Measurements from ENCODE around the gene IMPG2. TPM values are rescaled to one million over a fixed set of nuclear protein-coding genes. Genes with fewer than 3 reads are reported as not detected.
"Not testable (repeated sequence)": the region's sequence is repeated elsewhere in the genome, so short reads cannot be mapped to it uniquely, and the experiment has no call there.

The IMPG2 gene
- total RNA-seq, 1 experiment from 2014 or later = 0.50 TPM

DNA sequence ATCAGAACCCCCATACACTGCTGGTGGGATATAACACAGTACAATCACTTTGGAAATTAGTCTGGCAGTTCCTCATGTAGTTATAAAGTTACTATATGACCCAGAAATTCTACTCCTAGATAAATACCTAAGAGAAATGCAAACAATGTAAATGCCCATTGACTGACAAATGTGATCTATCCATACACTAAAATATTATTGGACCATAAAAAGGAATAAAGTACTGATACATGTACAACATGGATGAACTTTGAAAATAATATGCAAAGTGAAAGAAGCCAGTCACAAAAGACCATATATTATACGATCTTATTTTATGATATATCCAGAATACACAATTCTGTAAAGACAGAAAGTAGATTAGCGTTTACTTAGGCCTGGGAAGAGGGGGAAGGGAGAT lies 7.8 kb downstream of the IMPG2 start:
- Mint-ChIP-seq H3K36me3 (ENCODE audit: insufficient read depth, unreplicated experiment) (no peaks in the 10 kb centered on the region), H3K27me3 (ENCODE audit: unreplicated experiment) (no peaks in the 10 kb centered on the region), H3K27ac (ENCODE audit: unreplicated experiment) (no peak overlapping the region), H3K9me3 (ENCODE audit: low read depth, unreplicated experiment) (peaks cover 6% of the 10 kb centered on the region), H3K4me1 (ENCODE audit: low read depth, unreplicated experiment) (no peaks in the 10 kb centered on the region), H3K4me3 (ENCODE audit: low read depth, unreplicated experiment) (no peak overlapping the region)
- intact Hi-C loops (cut with micrococcal nuclease; ENCODE audit: unreplicated experiment) = no loop called here
- no TSS peak for BruUV-seq (replicated peaks)
- CTCF ChIA-PET = no interaction called here
- TF ChIP-seq, protein P1, sequence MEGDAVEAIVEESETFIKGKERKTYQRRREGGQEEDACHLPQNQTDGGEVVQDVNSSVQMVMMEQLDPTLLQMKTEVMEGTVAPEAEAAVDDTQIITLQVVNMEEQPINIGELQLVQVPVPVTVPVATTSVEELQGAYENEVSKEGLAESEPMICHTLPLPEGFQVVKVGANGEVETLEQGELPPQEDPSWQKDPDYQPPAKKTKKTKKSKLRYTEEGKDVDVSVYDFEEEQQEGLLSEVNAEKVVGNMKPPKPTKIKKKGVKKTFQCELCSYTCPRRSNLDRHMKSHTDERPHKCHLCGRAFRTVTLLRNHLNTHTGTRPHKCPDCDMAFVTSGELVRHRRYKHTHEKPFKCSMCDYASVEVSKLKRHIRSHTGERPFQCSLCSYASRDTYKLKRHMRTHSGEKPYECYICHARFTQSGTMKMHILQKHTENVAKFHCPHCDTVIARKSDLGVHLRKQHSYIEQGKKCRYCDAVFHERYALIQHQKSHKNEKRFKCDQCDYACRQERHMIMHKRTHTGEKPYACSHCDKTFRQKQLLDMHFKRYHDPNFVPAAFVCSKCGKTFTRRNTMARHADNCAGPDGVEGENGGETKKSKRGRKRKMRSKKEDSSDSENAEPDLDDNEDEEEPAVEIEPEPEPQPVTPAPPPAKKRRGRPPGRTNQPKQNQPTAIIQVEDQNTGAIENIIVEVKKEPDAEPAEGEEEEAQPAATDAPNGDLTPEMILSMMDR (IDR thresholded peaks at IDR 0.05; ENCODE audit: unreplicated experiment) = no peak
- no peak for DNase-seq

DNA sequence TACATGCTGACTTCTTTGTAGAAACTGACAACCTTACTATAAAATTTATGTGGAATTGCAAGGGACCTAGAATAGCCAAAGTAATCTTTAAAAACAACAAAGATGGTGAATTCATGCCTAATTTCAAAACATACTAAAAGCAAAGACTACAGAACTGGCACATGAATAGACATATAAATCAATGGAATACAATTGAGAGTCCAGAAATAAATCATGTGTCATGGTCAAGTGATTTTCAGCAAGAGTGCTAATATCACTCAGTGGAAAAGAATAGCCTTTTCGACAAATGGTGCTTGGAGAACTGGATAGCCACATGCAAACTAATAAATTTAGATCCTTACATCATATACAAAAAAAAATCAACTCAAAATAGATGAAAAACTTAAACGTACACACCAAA lies 8.7 kb downstream of the IMPG2 start:
- CTCF ChIA-PET = no interaction called here
- no peaks in the 10 kb centered on the region for H3K4me1 Mint-ChIP-seq (ENCODE audit: low read depth, unreplicated experiment)
- intact Hi-C loops (cut with micrococcal nuclease; ENCODE audit: unreplicated experiment) = no loop called here
- peaks cover 7% of the 10 kb centered on the region for H3K9me3 Mint-ChIP-seq (ENCODE audit: low read depth, unreplicated experiment)
- TF ChIP-seq, protein P1 (IDR thresholded peaks at IDR 0.05; ENCODE audit: unreplicated experiment) = no peak
- no peak for DNase-seq
- H3K27me3 Mint-ChIP-seq (ENCODE audit: unreplicated experiment) = no peaks in the 10 kb centered on the region
- H3K36me3 Mint-ChIP-seq (ENCODE audit: insufficient read depth, unreplicated experiment) = no peaks in the 10 kb centered on the region
- no peak overlapping the region for H3K27ac Mint-ChIP-seq (ENCODE audit: unreplicated experiment)
- no TSS peak for BruUV-seq (replicated peaks)
- no peak overlapping the region for H3K4me3 Mint-ChIP-seq (ENCODE audit: low read depth, unreplicated experiment)

DNA sequence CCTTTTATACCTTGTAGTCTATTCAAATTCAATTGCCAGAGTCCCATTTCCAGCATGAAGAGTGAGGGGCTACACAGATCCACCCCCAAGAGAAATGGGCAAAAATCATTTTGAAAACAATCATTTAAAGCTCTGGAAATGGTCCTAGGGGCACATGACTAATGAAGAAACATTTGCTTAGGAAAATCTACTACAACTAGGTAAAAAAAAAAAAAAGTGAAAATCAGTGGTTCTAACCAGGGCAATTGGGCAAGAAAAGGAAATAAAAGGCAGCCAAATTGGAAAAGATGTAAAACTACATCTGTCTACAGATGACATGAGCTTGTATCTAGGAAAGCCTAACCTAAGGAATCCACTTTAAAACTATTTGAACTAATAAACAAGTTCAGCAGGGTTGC lies 9.4 kb downstream of the IMPG2 start:
- no TSS peak for BruUV-seq (replicated peaks)
- H3K27ac Mint-ChIP-seq (ENCODE audit: unreplicated experiment) = no peak overlapping the region
- TF ChIP-seq, protein P1 (IDR thresholded peaks at IDR 0.05; ENCODE audit: unreplicated experiment) = no peak
- peaks cover 7% of the 10 kb centered on the region for H3K9me3 Mint-ChIP-seq (ENCODE audit: low read depth, unreplicated experiment)
- intact Hi-C loops (cut with micrococcal nuclease; ENCODE audit: unreplicated experiment) = no loop called here
- no peaks in the 10 kb centered on the region for H3K4me1 Mint-ChIP-seq (ENCODE audit: low read depth, unreplicated experiment)
- no peaks in the 10 kb centered on the region for H3K36me3 Mint-ChIP-seq (ENCODE audit: insufficient read depth, unreplicated experiment)
- CTCF ChIA-PET = no interaction called here
- no peak for DNase-seq
- no peak overlapping the region for H3K4me3 Mint-ChIP-seq (ENCODE audit: low read depth, unreplicated experiment)
- H3K27me3 Mint-ChIP-seq (ENCODE audit: unreplicated experiment) = no peaks in the 10 kb centered on the region

- BruUV-seq (replicated peaks); H3K4me1 Mint-ChIP-seq (ENCODE audit: low read depth, unreplicated experiment); H3K36me3 Mint-ChIP-seq (ENCODE audit: insufficient read depth, unreplicated experiment); H3K4me3 Mint-ChIP-seq (ENCODE audit: low read depth, unreplicated experiment); intact Hi-C loops (cut with micrococcal nuclease; ENCODE audit: unreplicated experiment); H3K27ac Mint-ChIP-seq (ENCODE audit: unreplicated experiment); H3K27me3 Mint-ChIP-seq (ENCODE audit: unreplicated experiment); DNase-seq; H3K9me3 Mint-ChIP-seq (ENCODE audit: low read depth, unreplicated experiment): not testable (repeated sequence)
- CTCF ChIA-PET = interaction anchor here (0.6 kb wide), 1 partner anchor 82 kb away, joined by 4 read pairs; no protein-coding TSS in a partner anchor
Measured at GRCh38 chr3:101308147-101308772, 12.1 kb downstream of the IMPG2 start.

DNA sequence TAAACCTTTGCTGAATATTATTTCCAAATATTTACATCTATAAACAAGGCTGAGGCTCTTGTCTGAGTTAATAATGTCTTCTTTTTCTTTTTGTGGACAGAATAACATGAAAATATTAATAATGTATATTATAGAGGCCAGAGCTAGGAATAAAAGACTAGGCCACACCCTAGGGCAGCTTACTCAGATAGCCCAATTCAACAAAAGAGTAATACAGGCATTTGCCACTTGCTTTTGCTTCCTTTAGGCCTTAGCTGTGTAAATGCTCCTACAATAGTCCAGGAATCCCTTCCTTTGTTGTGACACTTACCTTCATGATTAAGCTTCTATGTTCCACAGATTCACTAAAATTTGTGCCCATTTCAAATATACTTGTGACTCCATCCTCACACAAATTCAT lies 16.5 kb downstream of the IMPG2 start:
- Mint-ChIP-seq H3K4me1 (ENCODE audit: low read depth, unreplicated experiment) (no peaks in the 10 kb centered on the region), H3K9me3 (ENCODE audit: low read depth, unreplicated experiment) (peaks cover 13% of the 10 kb centered on the region), H3K36me3 (ENCODE audit: insufficient read depth, unreplicated experiment) (no peaks in the 10 kb centered on the region), H3K27ac (ENCODE audit: unreplicated experiment) (no peak overlapping the region), H3K4me3 (ENCODE audit: low read depth, unreplicated experiment) (no peak overlapping the region), H3K27me3 (ENCODE audit: unreplicated experiment) (no peaks in the 10 kb centered on the region)
- CTCF ChIA-PET = interaction anchor here (0.6 kb wide), 1 partner anchor 136 kb away, joined by 3 read pairs; no protein-coding TSS in a partner anchor
- BruUV-seq (replicated peaks) = no TSS peak
- DNase-seq = no peak
- intact Hi-C loops (cut with micrococcal nuclease; ENCODE audit: unreplicated experiment) = no loop called here
- TF ChIP-seq, protein P1 (IDR thresholded peaks at IDR 0.05; ENCODE audit: unreplicated experiment) = no peak

All from Calu3 (cell line).